Measurements from ENCODE around the gene DAPK1. TPM values are rescaled to one million over a fixed set of nuclear protein-coding genes. Genes with fewer than 3 reads are reported as not detected.

DAPK1 gene
- total and polyA plus RNA-seq, 2 donors (not counting 3 experiments of a cell fraction or from before 2014, with no cell fraction given) = 58.9 to 119 TPM

DNA sequence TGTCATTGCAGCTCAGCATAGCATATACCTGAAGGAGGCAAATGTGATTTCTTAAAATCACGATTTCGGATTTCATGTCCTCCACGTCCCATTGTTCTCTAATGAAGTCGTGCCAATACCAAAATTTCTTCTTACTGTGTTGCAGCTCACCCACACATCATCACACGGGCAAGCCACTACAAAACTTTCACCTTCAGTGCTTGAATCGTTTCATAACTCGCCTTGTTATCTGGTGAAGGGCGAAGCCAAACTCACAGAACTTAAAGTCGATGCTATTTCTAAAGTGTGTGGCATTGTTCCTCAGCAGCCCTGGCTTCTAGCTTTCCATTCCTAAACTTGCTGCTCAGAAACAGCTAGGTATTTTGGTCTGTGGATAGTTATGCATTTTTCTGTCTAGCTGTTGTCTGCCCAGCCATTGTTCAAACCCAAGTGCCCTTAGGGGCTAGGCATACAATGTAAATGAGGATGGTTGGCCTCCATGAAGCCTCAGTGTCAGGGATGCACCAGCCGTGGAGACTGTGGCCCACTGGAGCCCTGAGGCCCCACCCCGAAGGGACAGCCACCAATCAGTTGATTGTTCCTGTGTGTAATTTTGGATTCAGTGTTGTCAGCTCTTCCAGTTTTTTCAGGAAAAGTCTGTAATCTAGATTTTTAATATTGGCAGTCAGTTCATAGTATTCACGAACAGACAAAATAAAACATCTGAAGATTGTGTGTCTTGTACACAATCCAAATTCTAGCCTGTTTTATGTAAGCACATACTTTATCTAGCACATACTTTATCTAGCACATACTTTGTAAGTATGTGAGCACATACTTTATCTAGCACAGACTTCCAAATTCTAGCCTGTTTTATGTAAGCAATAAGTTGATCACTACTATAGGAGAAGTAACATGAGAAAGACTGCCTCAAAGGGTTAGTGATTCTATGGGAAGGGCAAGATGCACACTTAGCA is 112.8 kb downstream of the DAPK1 start:
- CTCF ChIA-PET = interaction anchor here (1.6 kb wide), 1 partner anchor 41 kb away, joined by 5 read pairs; no protein-coding TSS in a partner anchor
- TF ChIP-seq, protein P1, sequence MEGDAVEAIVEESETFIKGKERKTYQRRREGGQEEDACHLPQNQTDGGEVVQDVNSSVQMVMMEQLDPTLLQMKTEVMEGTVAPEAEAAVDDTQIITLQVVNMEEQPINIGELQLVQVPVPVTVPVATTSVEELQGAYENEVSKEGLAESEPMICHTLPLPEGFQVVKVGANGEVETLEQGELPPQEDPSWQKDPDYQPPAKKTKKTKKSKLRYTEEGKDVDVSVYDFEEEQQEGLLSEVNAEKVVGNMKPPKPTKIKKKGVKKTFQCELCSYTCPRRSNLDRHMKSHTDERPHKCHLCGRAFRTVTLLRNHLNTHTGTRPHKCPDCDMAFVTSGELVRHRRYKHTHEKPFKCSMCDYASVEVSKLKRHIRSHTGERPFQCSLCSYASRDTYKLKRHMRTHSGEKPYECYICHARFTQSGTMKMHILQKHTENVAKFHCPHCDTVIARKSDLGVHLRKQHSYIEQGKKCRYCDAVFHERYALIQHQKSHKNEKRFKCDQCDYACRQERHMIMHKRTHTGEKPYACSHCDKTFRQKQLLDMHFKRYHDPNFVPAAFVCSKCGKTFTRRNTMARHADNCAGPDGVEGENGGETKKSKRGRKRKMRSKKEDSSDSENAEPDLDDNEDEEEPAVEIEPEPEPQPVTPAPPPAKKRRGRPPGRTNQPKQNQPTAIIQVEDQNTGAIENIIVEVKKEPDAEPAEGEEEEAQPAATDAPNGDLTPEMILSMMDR (IDR thresholded peaks at IDR 0.05; ENCODE audit: extremely low read depth in 1 of 2, insufficient read depth in 1 of 2, low read depth in 1 of 2, low read length in 2 of 2) = no peak
- TF ChIP-seq EZH2 (IDR thresholded peaks at IDR 0.05; ENCODE audit: borderline replicate concordance, low read depth, low read length, severe bottlenecking) (no peak), POLR2A (IDR thresholded peaks at IDR 0.05; ENCODE audit: low read depth, low read length) (no peak), POLR2AphosphoS5 (IDR thresholded peaks at IDR 0.05; ENCODE audit: insufficient read depth, low read depth, low read length) (no peak), JUN (IDR thresholded peaks at IDR 0.05; ENCODE audit: borderline replicate concordance, insufficient read depth, insufficient read length, low read depth) (no peak), GATA2 (IDR thresholded peaks at IDR 0.05; ENCODE audit: insufficient read depth, insufficient read length, low read depth, low read length) (no peak), FOS (IDR thresholded peaks at IDR 0.05; ENCODE audit: borderline replicate concordance, insufficient read depth, low read length) (no peak), MYC (IDR thresholded peaks at IDR 0.05; ENCODE audit: low read depth, low read length) (no peak)
- TF ChIP-seq, protein P2, sequence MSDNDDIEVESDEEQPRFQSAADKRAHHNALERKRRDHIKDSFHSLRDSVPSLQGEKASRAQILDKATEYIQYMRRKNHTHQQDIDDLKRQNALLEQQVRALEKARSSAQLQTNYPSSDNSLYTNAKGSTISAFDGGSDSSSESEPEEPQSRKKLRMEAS (IDR thresholded peaks at IDR 0.05; ENCODE audit: insufficient read depth, insufficient read length) = no peak

More for the DNA sequence above, 112.8 kb downstream of the DAPK1 start:
- no TSS peak for BruUV-seq (replicated peaks)
- no peak for FAIRE-seq
- Histone ChIP-seq H3K9me3 (replicated peaks; ENCODE audit: control insufficient read depth, insufficient read depth, low read length) (no peaks in the 10 kb centered on the region), H3K4me1 (ENCODE audit: control insufficient read depth, extremely low read depth, insufficient read depth, low read length) (peaks cover 18% of the 10 kb centered on the region), H2AFZ (ENCODE audit: low read depth, low read length) (no peak overlapping the region), H3K4me2 (ENCODE audit: insufficient read depth, low read length) (no peak overlapping the region), H3K27ac (ENCODE audit: insufficient read depth, low read depth, low read length) (no peak overlapping the region), H3K79me2 (ENCODE audit: control insufficient read depth, insufficient read depth, low read length) (no peaks in the 10 kb centered on the region), H4K20me1 (replicated peaks; ENCODE audit: control insufficient read depth, extremely low read depth, insufficient read depth, low read length) (no peaks in the 10 kb centered on the region), H3K27me3 (ENCODE audit: control insufficient read depth in 2 of 2, insufficient read depth in 2 of 2, low read length in 2 of 2) (no peaks in the 10 kb centered on the region), H3K9me1 (replicated peaks; ENCODE audit: control insufficient read depth, extremely low read depth, insufficient read depth, low read length) (no peaks in the 10 kb centered on the region), H3K36me3 (ENCODE audit: control insufficient read depth in 2 of 2, extremely low read depth in 1 of 2, insufficient read depth in 2 of 2, low read length in 2 of 2) (peaks cover 0 to 11% of the 10 kb centered on the region in 2 experiments), H3K4me3 (replicated peaks in 1 of 3; ENCODE audit: insufficient read depth in 1 of 3, low read depth in 1 of 3, low read length in 3 of 3) (no peak overlapping the region), H3K9ac (replicated peaks; ENCODE audit: extremely low read depth, insufficient read depth, low read length) (no peak overlapping the region)
- POLR2A ChIA-PET = no interaction called here
- no peak for DNase-seq (ENCODE audit: low read depth, low spot score)
- intact Hi-C loops (cut with micrococcal nuclease) = no loop called here
- dilution Hi-C loops (cut with MboI; ENCODE audit: extremely low pct_ligation_motif_present, low sequenced_read_pairs) = no loop called here
